SK-N-MC (cell line): ENCODE data around the gene NEGR1.

Experiments used
- EZH2 ChIP-seq: fragments of 200-600 bp; sonication (generic); IDR thresholded peaks from one replicate; pipeline ENCODE4 v1.6.1; 2017; ENCODE audit warnings: antibody characterized with exemption
- FOXP2 ChIP-seq: optimal IDR thresholded peaks from 2 replicates; pipeline ENCODE3; 2011; ENCODE audit warnings: mild to moderate bottlenecking, moderate library complexity; ENCODE audit not compliant: insufficient read depth; ENCODE audit errors: extremely low read length, control extremely low read depth
- POLR2AphosphoS5 ChIP-seq: IDR thresholded peaks from 2 replicates; pipeline ENCODE4 v1.6.1; 2012; ENCODE audit warnings: mild to moderate bottlenecking, low read depth, low read length, borderline replicate concordance

DNA sequence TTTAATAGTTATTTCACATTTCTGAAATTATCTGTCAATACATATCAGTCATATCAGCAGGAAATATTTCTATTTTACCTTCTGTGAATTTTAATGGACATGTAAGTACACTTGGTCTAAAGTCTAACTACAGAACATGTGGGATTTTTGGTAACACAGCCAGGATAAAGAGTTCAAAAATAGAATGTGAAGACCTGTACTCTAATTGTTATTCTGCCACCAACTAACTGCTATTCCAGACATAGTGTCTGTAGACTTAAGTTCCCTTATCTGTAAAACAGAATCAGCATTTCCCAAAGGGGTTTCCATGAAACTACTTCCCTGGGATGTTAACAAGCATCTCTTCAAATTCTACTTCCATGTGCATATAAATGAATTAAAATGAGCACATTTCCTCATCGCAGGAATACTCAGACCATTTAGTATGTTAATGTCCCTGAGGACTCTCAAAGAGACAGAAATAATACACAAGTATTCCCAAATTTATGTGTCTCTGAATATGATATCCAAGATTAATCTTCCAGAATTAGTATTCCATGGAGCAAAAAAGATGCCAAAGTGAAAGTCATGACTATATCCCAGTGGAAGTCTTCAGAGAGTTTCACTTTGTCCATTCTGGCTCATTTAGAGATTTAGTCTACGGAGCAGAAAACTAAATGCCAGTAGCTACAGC is 325.6 kb downstream of the NEGR1 start:
- TF ChIP-seq EZH2, result no peak
- TF ChIP-seq POLR2AphosphoS5, result no peak
- TF ChIP-seq FOXP2, result no peak
